Naive B cell (primary cell): ENCODE measurements around the gene OTULIN. TPM values are rescaled to one million over a fixed set of nuclear protein-coding genes. Genes with fewer than 3 reads are reported as not detected.
A peak's percentile ranks its signal among the peaks of the same experiment; 100 is the strongest.

Source experiments
- ATAC-seq, 2 donors: fragments of 150-1000 bp; cut with Tn5 transposase; 2 replicates each; pipeline ENCODE4 v1.10.0; 2021; ENCODE audit warnings: low read depth in 2 of 2, mild to moderate bottlenecking in 2 of 2, moderate library complexity in 2 of 2
- DNase-seq: peaks from one replicate; pipeline ENCODE4 v3.0.0; 2022
- H3K27ac Mint-ChIP-seq, 6 donors: one replicate each; pipeline ENCODE4 v1.8.0; 2020 to 2022; ENCODE audit warnings: mild to moderate bottlenecking in 6 of 6, mixed read lengths in 6 of 6, moderate library complexity in 5 of 6, inconsistent platforms in 2 of 6
- H3K27me3 Mint-ChIP-seq, 3 donors: one replicate each; pipeline ENCODE4 v1.8.0; 2021 to 2022; ENCODE audit warnings: mixed read lengths in 3 of 3, mild to moderate bottlenecking in 1 of 3
- H3K36me3 Mint-ChIP-seq, 2 donors: one replicate each; pipeline ENCODE4 v1.8.0; 2020 to 2022; ENCODE audit warnings: mixed read lengths in 2 of 2, inconsistent platforms in 1 of 2, mild to moderate bottlenecking in 1 of 2
- H3K4me1 Mint-ChIP-seq, 3 donors: one replicate each; pipeline ENCODE4 v1.8.0; 2020 to 2022; ENCODE audit warnings: mixed read lengths in 3 of 3, inconsistent platforms in 1 of 3, mild to moderate bottlenecking in 1 of 3, moderate library complexity in 1 of 3
- H3K4me3 Mint-ChIP-seq, 8 donors: one replicate each; pipeline ENCODE4 v1.8.0; 2020 to 2022; ENCODE audit warnings: mild to moderate bottlenecking in 8 of 8, mixed read lengths in 8 of 8, moderate library complexity in 8 of 8, inconsistent platforms in 2 of 8
- H3K9me3 Mint-ChIP-seq, 7 donors: one replicate each; pipeline ENCODE4 v1.8.0; 2020 to 2022; ENCODE audit warnings: mixed read lengths in 7 of 7, mild to moderate bottlenecking in 5 of 7, inconsistent platforms in 2 of 7, moderate library complexity in 1 of 7
- polyA plus RNA-seq, 6 donors: library from polyadenylated mRNA; unstranded; fragments of 300-500 nt; fragmentation: Illumina TruSeq; gene quantifications; one replicate each; pipeline ENCODE4 v1.2.3, GENCODE V29; 2021; ENCODE audit warnings: low read depth in 6 of 6

OTULIN gene
- polyA plus RNA-seq, 6 donors from 2014 or later, result 9.4 to 27.8 (median 19.1) TPM

DNA sequence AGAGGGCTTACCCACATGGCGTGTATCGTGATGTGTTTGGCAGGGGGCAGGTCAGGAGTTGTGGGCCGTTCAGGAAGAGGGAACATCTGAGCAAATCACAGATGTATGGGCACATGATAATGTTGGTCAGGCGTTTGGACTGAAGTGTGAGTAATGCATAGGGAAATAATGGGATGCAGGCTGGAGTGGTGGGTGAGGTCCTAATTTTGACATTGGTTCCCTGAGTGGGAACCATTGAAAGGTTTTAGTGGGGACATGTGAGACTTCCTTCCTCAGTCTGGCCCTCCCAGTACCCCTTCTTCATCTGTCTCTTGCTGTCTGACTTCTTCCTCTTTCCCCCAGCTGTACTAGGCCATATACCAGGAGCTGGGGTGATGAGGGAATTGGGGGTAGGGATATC is 7.6 kb downstream of the OTULIN start:
- Mint-ChIP-seq H3K4me3 (peak overlapping the region in 6 of 8 donors; percentile 6 to 61 (median 32)), H3K4me1 (peaks cover 61 to 81% (median 73%) of the 10 kb centered on the region in 3 donors), H3K27ac (peak overlapping the region in 3 of 6 donors; percentile 58 to 91 (median 75)), H3K9me3 (no peaks in the 10 kb centered on the region), H3K36me3 (peaks cover 0 to 9% of the 10 kb centered on the region in 2 donors), H3K27me3 (no peaks in the 10 kb centered on the region)
- ATAC-seq, result peak; percentile 32 to 47
- no peak for DNase-seq

DNA sequence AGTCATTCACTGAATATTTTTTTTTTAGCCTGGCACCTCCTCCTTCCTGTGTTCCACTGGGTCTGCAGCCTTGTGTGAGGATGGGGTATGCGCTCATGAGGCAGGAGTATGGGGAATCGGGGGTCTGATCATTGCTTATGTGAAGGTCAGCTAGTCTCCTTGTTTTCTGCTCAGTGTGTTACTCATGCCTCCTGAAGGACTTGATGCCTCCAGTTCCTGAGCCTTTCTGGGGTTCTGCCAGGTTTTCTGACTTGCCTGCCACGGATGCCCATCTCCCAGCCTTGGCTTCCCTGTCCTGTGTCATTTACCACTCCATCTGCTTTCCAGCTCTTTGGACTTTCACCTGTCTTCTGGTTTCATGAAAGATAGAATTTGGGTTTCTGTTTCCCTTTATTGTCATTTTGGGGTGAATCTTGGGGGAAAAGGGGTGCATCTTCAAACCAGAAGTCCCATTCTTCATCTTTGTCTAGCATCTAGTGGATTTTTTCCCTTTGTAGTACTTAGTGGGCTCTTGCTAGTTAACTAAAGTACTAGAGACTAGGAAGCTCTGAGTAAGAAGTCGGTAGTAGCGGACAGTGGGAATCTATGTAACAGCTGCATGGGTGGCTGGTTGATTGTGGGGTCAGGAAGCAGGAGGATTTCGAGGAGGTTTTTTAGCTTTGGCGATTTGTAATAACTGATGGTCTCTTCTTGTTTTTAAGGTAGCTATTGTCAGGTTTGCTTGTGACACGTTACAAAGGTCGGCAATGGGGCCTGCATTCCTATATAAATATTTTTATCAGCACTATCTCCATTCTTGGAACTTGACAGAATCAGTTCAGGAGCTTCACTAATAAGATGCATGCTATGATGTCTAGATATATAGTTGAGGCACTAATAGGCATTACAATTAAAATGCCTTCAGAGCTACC is 8.2 kb downstream of the OTULIN start:
- Mint-ChIP-seq H3K36me3 (peaks cover 0 to 9% of the 10 kb centered on the region in 2 donors), H3K27me3 (no peaks in the 10 kb centered on the region), H3K9me3 (no peaks in the 10 kb centered on the region), H3K27ac (peak overlapping the region in 2 of 6 donors; percentile 75 to 91), H3K4me1 (peaks cover 62 to 81% (median 67%) of the 10 kb centered on the region in 3 donors), H3K4me3 (peak overlapping the region in 4 of 8 donors; percentile 1 to 61 (median 36))
- no peak for ATAC-seq
- no peak for DNase-seq

DNA sequence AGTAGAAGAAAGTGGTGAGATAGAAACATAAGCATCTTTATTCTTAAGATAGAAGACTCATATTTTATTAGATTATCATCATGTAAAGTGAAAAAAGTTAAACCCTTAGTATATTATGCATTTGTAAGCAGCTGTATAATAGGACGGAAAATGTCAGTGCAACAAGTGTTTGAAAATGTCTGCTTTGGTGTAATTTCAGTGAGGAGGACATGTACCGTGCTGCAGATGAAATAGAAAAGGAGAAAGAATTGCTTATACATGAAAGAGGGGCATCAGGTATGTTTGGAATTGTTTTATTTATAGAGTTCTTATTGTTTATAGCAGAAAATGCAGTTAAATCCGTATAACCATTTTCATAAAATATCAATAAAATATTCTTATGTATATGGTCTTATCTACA is 8.9 kb downstream of the OTULIN start:
- H3K9me3 Mint-ChIP-seq, result no peaks in the 10 kb centered on the region
- DNase-seq, result no peak
- peaks cover 6 to 9% of the 10 kb centered on the region in 2 donors for H3K36me3 Mint-ChIP-seq
- peak overlapping the region in 1 of 8 donors; percentile 29 for H3K4me3 Mint-ChIP-seq
- H3K27me3 Mint-ChIP-seq, result no peaks in the 10 kb centered on the region
- peaks cover 62 to 81% (median 67%) of the 10 kb centered on the region in 3 donors for H3K4me1 Mint-ChIP-seq
- peak overlapping the region in 1 of 6 donors; percentile 51 for H3K27ac Mint-ChIP-seq
- no peak for ATAC-seq

DNA sequence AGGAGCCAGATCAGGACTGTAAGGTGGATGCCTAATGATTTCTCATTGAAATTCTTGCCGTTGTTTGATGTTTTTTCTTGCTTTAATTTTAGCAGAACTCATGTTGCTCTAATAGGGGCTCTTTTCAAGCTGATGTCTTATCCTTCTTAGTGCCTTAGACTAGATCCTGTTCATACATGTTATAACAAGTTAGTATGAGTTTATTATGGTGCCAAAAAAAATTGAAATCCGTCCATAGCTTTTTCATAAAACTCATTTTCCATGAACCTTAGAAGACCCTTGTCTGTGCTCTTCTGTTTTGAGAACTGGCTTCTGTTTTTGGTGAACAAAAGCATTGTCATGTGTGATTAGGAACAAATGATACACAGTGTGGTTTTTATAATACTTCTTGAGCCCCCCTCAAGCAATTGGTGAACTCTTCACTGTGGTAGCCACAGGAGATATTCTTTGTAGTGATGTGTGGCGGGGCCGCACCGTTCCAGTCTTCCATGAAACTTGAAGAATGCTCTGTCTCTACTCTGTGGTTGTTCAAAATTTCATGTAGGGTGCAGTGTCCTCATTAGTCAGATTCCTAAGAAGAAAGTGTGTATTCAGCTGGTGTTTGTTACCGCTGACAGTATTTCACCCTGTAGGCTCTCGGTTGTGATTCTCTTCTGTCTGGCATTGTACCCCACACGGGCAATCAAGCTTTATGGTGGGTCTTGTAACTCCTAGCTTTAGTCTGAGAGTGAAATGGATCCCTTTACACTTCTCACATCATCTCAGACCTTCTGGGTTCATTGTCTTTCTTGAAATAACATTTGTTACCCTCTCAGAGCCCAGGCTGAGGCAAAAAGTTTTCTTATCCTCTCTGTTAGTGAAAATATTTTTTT is 10.7 kb downstream of the OTULIN start:
- Mint-ChIP-seq H3K27me3 (no peaks in the 10 kb centered on the region), H3K4me1 (peaks cover 63 to 80% (median 73%) of the 10 kb centered on the region in 3 donors), H3K9me3 (no peaks in the 10 kb centered on the region), H3K4me3 (peak overlapping the region in 7 of 8 donors; percentile 76 to 91 (median 84)), H3K36me3 (peaks cover 6 to 12% of the 10 kb centered on the region in 2 donors), H3K27ac (peak overlapping the region in 5 of 6 donors; percentile 26 to 95 (median 84))
- DNase-seq, result no peak
- ATAC-seq, result no peak

DNA sequence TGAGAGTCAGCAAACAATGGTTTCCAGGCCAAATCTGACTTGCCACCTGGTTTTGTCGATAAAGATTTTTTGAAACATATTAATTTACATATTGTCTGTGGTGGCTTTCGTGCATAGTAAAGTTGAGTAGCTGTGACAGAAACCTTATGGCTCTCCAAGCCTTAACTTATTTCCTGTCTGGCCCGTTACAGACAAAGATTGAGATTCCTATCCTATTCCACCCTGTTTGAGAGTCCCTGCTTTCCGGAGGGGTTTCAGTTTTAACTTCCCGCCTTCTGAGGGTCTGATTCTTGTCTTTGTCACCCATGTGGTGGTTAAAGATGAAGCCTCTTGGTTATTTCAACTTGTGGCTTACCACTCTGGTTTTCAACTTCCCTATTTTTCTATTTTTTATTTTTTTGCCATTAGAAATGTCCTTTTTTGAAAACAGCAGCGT is 11.4 kb downstream of the OTULIN start:
- Mint-ChIP-seq H3K36me3 (peaks cover 6 to 15% of the 10 kb centered on the region in 2 donors), H3K9me3 (no peaks in the 10 kb centered on the region), H3K4me3 (peak overlapping the region; percentile 76 to 91 (median 84)), H3K4me1 (peaks cover 63 to 81% (median 74%) of the 10 kb centered on the region in 3 donors), H3K27ac (peak overlapping the region; percentile 26 to 95 (median 86)), H3K27me3 (no peaks in the 10 kb centered on the region)
- ATAC-seq (peak; percentile 76 to 80), DNase-seq (peak; percentile 64)

DNA sequence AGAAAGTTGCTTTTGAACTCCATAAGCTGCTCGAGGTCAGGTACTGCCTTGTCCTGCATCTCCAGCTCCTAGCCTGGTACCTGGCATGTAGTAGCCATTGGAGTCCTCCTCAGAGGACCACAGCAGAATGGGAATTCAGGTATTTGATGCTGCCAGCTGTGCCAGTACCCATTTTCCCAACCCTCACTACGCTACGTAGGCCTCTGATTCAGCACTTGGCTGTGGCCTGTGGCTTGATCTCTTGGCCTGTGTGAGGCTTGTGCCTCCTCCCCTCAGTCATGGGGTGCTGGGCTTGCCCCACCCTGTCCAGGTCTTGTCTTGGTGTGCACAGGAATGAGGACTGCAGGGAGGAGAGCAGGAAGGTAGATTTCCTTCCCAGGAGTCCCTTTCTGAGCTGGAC is 11.8 kb downstream of the OTULIN start:
- H3K4me1 Mint-ChIP-seq, result peaks cover 58 to 77% (median 69%) of the 10 kb centered on the region in 3 donors
- H3K9me3 Mint-ChIP-seq, result no peaks in the 10 kb centered on the region
- H3K36me3 Mint-ChIP-seq, result peaks cover 10 to 15% of the 10 kb centered on the region in 2 donors
- H3K27ac Mint-ChIP-seq, result peak overlapping the region; percentile 26 to 95 (median 86)
- H3K27me3 Mint-ChIP-seq, result no peaks in the 10 kb centered on the region
- peak overlapping the region; percentile 76 to 91 (median 84) for H3K4me3 Mint-ChIP-seq
- ATAC-seq, result peak; percentile 33 to 42
- no peak for DNase-seq

DNA sequence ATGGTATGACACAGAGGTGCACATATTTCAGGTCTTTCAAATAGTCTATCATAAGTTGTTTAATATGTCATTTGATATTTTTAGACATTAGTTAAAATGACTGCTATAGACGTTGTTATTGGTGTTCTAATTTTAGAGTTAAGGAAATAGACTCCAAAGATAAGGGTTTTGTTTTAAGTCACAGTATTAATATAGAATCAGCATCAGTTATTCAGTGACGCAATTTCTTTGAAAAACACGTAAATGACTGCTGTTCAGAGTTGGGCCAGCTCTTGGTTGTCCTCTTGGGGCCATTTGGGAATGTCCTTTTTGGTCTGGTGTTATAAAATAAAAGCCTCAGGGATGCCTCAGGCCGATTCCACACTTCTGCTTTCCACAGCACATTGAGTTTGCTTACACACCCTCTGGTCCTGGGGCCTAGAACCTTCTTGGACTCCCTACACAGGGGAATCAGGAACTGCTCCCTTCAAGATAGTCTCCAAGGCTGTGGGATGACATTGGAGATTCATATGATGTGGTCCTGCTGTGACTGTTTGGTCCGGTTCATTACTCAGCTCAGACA is 14.3 kb downstream of the OTULIN start:
- peak overlapping the region in 4 of 6 donors; percentile 26 to 74 (median 35) for H3K27ac Mint-ChIP-seq
- peaks cover 11 to 20% of the 10 kb centered on the region in 2 donors for H3K36me3 Mint-ChIP-seq
- peaks cover 39 to 57% (median 44%) of the 10 kb centered on the region in 3 donors for H3K4me1 Mint-ChIP-seq
- ATAC-seq (peak; percentile 2 to 26), DNase-seq (no peak)
- H3K27me3 Mint-ChIP-seq, result no peaks in the 10 kb centered on the region
- H3K9me3 Mint-ChIP-seq, result no peaks in the 10 kb centered on the region
- H3K4me3 Mint-ChIP-seq, result peak overlapping the region in 1 of 8 donors; percentile 16

DNA sequence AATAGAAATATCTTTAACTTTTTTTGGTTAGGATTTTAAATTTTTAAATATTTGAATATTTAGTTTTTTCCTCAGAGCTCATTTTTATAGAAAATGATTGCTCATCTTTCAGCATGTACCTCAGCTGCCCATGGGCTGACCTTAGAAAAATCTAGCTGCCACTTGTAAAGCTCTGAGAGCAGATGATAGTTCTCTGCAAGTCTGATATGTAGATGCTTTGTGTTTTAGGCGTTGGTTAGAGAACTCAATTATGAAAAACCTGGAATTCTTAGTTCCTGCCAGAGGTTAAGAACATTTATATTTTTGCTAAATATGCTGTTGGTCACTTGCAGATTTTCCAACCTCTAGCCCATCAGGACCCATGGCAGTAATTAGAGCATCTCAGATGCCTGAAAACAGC is 15.1 kb downstream of the OTULIN start:
- H3K4me1 Mint-ChIP-seq, result peaks cover 33 to 52% (median 37%) of the 10 kb centered on the region in 3 donors

DNA sequence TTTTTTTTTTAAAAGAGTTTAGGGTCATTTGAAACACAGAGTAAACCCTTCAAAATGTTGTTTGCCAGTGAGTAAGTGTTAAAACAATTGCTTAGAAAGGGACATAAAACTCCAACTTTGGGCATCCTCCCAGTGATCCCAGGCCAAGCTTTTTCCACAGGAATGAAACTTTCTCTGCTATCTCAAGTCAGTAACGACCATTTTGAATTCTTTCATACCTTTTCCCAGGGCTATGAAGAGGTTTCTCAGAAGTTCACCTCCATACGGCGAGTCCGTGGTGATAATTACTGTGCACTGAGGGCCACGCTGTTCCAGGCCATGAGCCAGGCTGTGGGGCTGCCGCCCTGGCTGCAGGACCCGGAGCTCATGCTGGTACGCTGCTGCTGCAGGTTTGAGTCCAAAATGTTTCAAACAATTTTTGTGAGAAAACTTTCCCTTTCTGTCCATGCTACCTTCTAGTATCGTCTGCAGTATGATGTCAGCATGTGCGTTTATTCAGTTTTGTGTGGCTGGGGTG is 16.8 kb downstream of the OTULIN start:
- no peaks in the 10 kb centered on the region for H3K27me3 Mint-ChIP-seq
- no peak for ATAC-seq
- peaks cover 28 to 50% (median 29%) of the 10 kb centered on the region in 3 donors for H3K4me1 Mint-ChIP-seq
- no peak for DNase-seq
- H3K36me3 Mint-ChIP-seq, result peaks cover 7 to 20% of the 10 kb centered on the region in 2 donors
- H3K4me3 Mint-ChIP-seq, result no peak overlapping the region
- peak overlapping the region in 2 of 6 donors; percentile 33 to 62 for H3K27ac Mint-ChIP-seq
- no peaks in the 10 kb centered on the region for H3K9me3 Mint-ChIP-seq

More for the DNA sequence above, 15.1 kb downstream of the OTULIN start:
- H3K27me3 Mint-ChIP-seq, result no peaks in the 10 kb centered on the region
- peak overlapping the region in 1 of 6 donors; percentile 26 for H3K27ac Mint-ChIP-seq
- DNase-seq (no peak), ATAC-seq (no peak)
- H3K4me3 Mint-ChIP-seq, result no peak overlapping the region
- H3K36me3 Mint-ChIP-seq, result peaks cover 7 to 20% of the 10 kb centered on the region in 2 donors
- no peaks in the 10 kb centered on the region for H3K9me3 Mint-ChIP-seq

DNA sequence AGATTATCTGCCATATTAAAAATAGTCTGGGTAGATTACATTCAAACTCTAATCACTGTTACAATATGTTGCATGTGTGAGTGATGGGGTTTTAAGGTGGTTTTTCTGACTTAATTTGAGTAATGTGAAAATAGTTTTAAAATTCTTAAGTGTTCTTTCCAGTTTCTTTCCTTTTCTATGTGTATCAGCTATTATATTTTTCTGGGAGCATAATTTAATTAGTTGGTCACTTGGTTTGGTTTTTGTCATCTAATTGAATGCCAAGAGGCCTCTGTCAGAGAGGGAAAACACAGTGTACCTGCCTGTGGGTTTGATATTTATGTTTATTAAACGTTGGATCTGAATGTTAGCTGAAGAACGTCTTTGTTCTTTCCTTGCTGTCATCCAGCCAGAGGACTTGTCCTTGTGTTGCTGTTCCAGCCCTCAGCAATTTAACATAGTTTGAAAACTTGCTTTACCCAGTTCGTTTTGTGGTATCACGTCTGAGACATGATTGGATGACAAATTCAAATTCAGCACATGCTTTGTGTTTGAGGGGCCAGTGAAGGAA is 19.5 kb downstream of the OTULIN start:
- no peak overlapping the region for H3K4me3 Mint-ChIP-seq
- peaks cover 7 to 26% of the 10 kb centered on the region in 2 donors for H3K36me3 Mint-ChIP-seq
- no peaks in the 10 kb centered on the region for H3K9me3 Mint-ChIP-seq
- peaks cover 11 to 24% (median 14%) of the 10 kb centered on the region in 3 donors for H3K4me1 Mint-ChIP-seq
- H3K27me3 Mint-ChIP-seq, result no peaks in the 10 kb centered on the region
- DNase-seq, result no peak
- peak overlapping the region in 1 of 6 donors; percentile 75 for H3K27ac Mint-ChIP-seq
- ATAC-seq, result no peak

DNA sequence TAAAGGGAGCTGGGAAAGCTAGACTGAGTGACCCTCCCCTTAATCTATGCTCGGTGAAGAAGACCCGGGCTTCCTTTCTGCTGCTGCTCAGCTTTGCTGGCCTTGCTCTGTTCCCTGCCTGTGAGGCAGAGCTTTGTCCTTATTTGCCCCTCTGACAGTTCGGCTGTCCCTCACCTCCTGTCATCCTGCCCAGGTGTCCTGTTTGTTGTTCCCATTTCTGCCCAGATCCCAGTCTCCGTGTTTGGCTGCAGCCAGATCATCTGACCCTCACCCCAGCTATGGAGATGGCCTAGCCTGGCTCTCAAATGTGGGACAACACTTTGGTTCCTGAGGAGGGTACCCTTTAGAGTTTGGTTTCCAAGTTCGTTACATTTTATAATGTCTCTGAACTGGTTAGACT is 20.2 kb downstream of the OTULIN start:
- no peak overlapping the region for H3K4me3 Mint-ChIP-seq
- peaks cover 11 to 32% of the 10 kb centered on the region in 2 donors for H3K36me3 Mint-ChIP-seq
- no peak for DNase-seq
- peaks cover 11 to 20% (median 11%) of the 10 kb centered on the region in 3 donors for H3K4me1 Mint-ChIP-seq
- H3K27me3 Mint-ChIP-seq, result no peaks in the 10 kb centered on the region
- peak overlapping the region in 2 of 6 donors; percentile 43 to 47 for H3K27ac Mint-ChIP-seq
- no peak for ATAC-seq
- H3K9me3 Mint-ChIP-seq, result peaks cover 0 to 5% (median 0%) of the 10 kb centered on the region in 7 donors

DNA sequence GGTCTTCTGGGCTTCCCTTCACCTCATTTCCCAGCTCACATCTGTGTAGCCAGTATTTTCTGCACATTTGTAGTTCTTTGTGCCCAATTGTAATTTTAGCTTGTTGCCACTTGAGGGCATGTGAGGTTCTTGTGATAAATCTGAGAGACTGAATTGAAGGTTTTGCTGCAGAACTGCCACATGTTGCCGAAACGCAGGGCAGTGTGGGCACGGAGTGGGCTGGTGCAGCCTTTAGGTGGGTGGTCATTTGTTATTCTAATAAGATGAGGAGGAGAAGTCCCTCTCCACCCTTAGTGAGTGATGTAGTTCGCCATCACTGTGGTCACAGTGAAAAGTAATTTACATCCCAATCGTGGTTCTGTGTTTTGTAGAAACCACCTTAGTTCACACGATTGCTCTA is 21.2 kb downstream of the OTULIN start:
- H3K4me3 Mint-ChIP-seq, result peak overlapping the region in 3 of 8 donors; percentile 21 to 60 (median 53)
- ATAC-seq (peak; percentile 81 to 90), DNase-seq (peak; percentile 39)
- H3K36me3 Mint-ChIP-seq, result peaks cover 15 to 42% of the 10 kb centered on the region in 2 donors
- no peaks in the 10 kb centered on the region for H3K27me3 Mint-ChIP-seq
- peak overlapping the region in 2 of 6 donors; percentile 52 to 84 for H3K27ac Mint-ChIP-seq
- peaks cover 0 to 5% (median 0%) of the 10 kb centered on the region in 7 donors for H3K9me3 Mint-ChIP-seq
- H3K4me1 Mint-ChIP-seq, result peaks cover 6 to 14% (median 8%) of the 10 kb centered on the region in 3 donors
